ENCODE measurements around the gene BAG3. TPM values are rescaled to one million over a fixed set of nuclear protein-coding genes. Genes with fewer than 3 reads are reported as not detected.

Gene BAG3
- total RNA-seq, 4 donors from 2014 or later = 23.8 to 38.4 (median 32.0) TPM

DNA sequence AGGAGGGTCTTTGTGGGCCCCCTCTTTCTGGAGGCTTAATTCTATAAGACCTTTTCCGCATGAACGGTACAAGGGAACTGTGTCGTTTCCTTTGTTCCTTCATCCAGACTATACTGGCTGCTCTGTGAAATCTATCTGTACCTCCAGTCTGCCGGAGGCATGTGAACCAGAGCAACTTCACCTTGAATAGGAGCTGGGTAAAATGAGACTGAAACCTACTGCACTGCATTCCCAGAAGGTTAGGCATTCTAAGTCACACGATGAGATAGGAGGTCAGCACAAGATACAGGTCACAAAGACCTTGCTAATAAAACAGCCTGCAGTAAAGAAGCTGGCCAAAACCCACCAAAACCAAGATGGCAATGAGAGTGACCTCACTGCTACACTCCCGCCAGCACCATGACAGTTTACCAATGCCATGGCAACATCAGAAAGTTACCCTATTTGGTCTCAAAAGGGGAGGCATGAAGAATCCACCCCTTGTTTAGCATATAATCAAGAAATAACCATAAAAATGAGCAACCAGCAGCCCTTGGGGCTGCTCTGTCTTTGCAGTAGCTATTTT, 37.9 kb downstream of the BAG3 start:
- WGBS, 2 donors = 86% methylated on average over 6 of the region's 6 CpGs
- DNase-seq (ENCODE audit: low spot score in 2 of 2) = no peak
- H3K4me1 ChIP-seq = peaks cover 0 to 19% (median 9%) of the 10 kb centered on the region in 4 donors
- no peaks in the 10 kb centered on the region for H3K27me3 ChIP-seq
- TF ChIP-seq POLR2A (IDR thresholded peaks at IDR 0.05) = no peak
- TF ChIP-seq EP300 (IDR thresholded peaks at IDR 0.05) = no peak
- TF ChIP-seq, protein P1, sequence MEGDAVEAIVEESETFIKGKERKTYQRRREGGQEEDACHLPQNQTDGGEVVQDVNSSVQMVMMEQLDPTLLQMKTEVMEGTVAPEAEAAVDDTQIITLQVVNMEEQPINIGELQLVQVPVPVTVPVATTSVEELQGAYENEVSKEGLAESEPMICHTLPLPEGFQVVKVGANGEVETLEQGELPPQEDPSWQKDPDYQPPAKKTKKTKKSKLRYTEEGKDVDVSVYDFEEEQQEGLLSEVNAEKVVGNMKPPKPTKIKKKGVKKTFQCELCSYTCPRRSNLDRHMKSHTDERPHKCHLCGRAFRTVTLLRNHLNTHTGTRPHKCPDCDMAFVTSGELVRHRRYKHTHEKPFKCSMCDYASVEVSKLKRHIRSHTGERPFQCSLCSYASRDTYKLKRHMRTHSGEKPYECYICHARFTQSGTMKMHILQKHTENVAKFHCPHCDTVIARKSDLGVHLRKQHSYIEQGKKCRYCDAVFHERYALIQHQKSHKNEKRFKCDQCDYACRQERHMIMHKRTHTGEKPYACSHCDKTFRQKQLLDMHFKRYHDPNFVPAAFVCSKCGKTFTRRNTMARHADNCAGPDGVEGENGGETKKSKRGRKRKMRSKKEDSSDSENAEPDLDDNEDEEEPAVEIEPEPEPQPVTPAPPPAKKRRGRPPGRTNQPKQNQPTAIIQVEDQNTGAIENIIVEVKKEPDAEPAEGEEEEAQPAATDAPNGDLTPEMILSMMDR (IDR thresholded peaks at IDR 0.05) = no peak
- H3K27ac ChIP-seq = no peak overlapping the region
- H3K9me3 ChIP-seq = no peaks in the 10 kb centered on the region
- no peaks in the 10 kb centered on the region for H3K36me3 ChIP-seq
- no peak overlapping the region for H3K4me3 ChIP-seq

DNA sequence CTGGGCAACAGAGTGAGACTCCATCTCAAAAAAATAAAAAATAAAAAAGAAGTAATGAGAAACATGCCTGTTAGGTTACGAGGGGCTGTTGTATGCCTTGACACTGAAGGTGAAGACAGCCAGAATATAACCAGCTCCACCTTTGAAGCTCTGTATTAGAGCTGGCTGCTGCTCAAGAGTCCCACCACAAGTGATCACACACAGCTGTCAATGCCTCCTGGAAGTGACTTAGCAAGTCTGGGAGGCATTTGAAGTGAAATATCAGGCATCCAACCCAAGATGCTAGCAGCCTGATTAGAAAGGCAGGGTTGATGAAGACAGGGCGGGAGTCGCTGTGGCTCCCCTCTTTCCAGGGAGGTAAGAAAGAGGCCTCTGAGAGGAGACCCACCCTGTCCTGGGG, 40.5 kb downstream of the BAG3 start:
- 95 to 100% methylated on average over 3 of the region's 3 CpGs for whole genome bisulfite sequencing, 2 donors
- no peaks in the 10 kb centered on the region for H3K9me3 ChIP-seq
- H3K4me3 ChIP-seq = no peak overlapping the region
- H3K27me3 ChIP-seq = no peaks in the 10 kb centered on the region
- no peak for DNase-seq (ENCODE audit: low spot score in 2 of 2)
- no peaks in the 10 kb centered on the region for H3K36me3 ChIP-seq
- TF ChIP-seq, protein P1 (IDR thresholded peaks at IDR 0.05) = no peak
- TF ChIP-seq EP300 (IDR thresholded peaks at IDR 0.05) (no peak), POLR2A (IDR thresholded peaks at IDR 0.05) (no peak)
- peaks cover 0 to 20% (median 9%) of the 10 kb centered on the region in 4 donors for H3K4me1 ChIP-seq
- H3K27ac ChIP-seq = peak overlapping the region in 1 of 4 donors; percentile 80

DNA sequence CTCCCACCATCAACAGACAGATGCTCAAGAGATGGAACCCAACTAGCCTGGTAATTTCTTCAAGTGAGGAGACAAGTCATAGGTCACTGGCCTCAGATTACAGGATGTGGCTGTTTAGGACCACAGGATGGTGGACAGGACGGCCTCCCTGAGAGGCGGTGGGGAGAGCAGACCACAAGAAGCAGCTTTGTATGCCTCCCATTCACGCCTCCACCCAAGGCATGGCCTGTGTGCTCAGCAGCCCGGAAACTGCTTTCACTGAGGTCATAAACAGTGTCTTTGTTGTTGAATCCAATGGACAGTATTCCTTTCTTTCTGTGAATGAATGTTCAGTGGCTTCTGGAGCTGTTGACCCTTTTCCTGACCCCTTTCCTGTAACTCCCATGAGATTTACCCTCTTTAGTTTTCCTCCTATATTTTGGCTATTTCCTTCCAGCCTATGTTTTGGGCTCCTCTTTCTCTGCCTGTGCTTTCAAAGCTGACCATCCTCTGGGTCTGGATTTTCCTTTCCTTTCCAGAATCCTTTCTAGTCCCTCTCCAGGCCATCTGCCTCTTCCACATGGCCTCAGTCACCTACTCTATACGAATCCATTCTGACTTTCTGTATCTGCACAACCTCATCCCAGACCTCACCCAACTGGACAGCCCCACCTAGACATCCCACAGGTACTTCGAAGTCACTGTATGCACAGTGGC, 42.2 kb downstream of the BAG3 start:
- Histone ChIP-seq H3K4me1 (peaks cover 0 to 8% (median 2%) of the 10 kb centered on the region in 4 donors), H3K9me3 (no peaks in the 10 kb centered on the region), H3K27me3 (no peaks in the 10 kb centered on the region), H3K36me3 (no peaks in the 10 kb centered on the region), H3K27ac (peak overlapping the region in 2 of 4 donors; percentile 78 to 80), H3K4me3 (no peak overlapping the region)
- TF ChIP-seq, protein P1 (IDR thresholded peaks at IDR 0.05) = no peak
- TF ChIP-seq EP300 (IDR thresholded peaks at IDR 0.05) (peak in 1 of 2 donors; percentile 74), POLR2A (IDR thresholded peaks at IDR 0.05) (no peak)
- DNase-seq (ENCODE audit: low spot score in 2 of 2) = no peak
- WGBS, 2 donors = 40 to 41% methylated on average over 6 of the region's 6 CpGs

DNA sequence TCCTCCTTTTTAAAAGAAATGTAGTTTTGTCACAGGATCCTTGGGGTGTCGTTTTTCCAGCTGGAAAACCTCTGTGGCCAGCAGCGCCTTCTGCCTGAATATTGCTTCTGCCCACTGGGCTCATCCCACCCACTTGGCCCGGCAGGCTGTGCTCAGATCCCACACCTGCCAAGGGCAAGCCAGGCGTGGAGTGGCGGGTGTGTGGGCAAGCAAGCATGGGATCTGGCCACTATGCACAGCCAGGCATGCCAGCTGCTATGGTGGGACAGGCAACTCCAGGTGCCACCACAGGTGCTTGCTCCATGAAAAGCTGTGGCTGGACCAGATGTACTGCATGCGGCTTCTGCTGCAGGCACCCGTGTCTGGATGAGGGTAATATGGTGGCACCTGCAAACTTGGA, 43.4 kb downstream of the BAG3 start:
- WGBS, 2 donors = 90 to 95% methylated on average over 6 of the region's 7 CpGs
- peak overlapping the region in 2 of 4 donors; percentile 78 to 80 for H3K27ac ChIP-seq
- TF ChIP-seq, protein P1 (IDR thresholded peaks at IDR 0.05) = no peak
- TF ChIP-seq EP300 (IDR thresholded peaks at IDR 0.05) (no peak), POLR2A (IDR thresholded peaks at IDR 0.05) (no peak)
- no peaks in the 10 kb centered on the region for H3K36me3 ChIP-seq
- no peak for DNase-seq (ENCODE audit: low spot score in 2 of 2)
- H3K9me3 ChIP-seq = no peaks in the 10 kb centered on the region
- peaks cover 0 to 8% (median 2%) of the 10 kb centered on the region in 4 donors for H3K4me1 ChIP-seq
- no peaks in the 10 kb centered on the region for H3K27me3 ChIP-seq
- H3K4me3 ChIP-seq = no peak overlapping the region

DNA sequence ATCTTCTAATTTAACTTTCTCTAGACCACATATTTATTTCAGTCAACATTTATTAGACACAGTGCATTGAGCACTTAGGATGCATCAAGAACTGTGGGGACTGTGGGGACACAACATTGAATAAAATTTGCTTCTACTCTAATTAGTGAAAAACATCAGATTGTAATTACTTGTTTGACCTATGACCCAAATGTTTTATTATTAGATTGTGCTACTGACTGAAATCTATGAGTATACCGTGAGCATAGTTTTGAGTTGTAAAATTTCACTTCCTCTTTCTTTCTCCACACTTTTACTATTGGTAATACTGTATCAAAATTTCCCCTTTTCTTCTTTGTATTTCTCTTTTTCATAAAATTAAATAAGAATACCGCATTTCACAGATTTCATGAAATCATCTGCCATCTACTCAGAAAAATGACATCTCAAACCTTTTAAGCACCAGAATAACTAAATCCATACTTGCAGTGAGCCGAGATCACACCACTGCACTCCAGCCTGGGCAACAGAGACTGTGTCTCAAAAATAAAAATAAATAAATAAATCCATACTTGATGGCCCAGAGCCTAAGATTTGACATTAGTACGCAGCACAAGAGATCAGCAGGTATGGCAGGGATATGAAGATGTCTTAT, 49.3 kb downstream of the BAG3 start:
- TF ChIP-seq POLR2A (IDR thresholded peaks at IDR 0.05) (no peak), EP300 (IDR thresholded peaks at IDR 0.05) (no peak)
- TF ChIP-seq, protein P1 (IDR thresholded peaks at IDR 0.05) = no peak
- Histone ChIP-seq H3K9me3 (no peaks in the 10 kb centered on the region), H3K27ac (no peak overlapping the region), H3K27me3 (no peaks in the 10 kb centered on the region), H3K4me3 (no peak overlapping the region), H3K4me1 (peaks cover 0 to 7% (median 2%) of the 10 kb centered on the region in 4 donors), H3K36me3 (no peaks in the 10 kb centered on the region)
- 83 to 85% methylated on average over 4 of the region's 4 CpGs for WGBS, 2 donors
- no peak for DNase-seq (ENCODE audit: low spot score in 2 of 2)

Measured in tibial nerve (tissue), 4 donors.